NCI-H510A (cell line): ENCODE data around the gene PHACTR1.

Experiments
- DNase-seq: peaks from one replicate; lab custom pipeline; 2025; lab: John Stamatoyannopoulos, UW

The PHACTR1 gene

DNA sequence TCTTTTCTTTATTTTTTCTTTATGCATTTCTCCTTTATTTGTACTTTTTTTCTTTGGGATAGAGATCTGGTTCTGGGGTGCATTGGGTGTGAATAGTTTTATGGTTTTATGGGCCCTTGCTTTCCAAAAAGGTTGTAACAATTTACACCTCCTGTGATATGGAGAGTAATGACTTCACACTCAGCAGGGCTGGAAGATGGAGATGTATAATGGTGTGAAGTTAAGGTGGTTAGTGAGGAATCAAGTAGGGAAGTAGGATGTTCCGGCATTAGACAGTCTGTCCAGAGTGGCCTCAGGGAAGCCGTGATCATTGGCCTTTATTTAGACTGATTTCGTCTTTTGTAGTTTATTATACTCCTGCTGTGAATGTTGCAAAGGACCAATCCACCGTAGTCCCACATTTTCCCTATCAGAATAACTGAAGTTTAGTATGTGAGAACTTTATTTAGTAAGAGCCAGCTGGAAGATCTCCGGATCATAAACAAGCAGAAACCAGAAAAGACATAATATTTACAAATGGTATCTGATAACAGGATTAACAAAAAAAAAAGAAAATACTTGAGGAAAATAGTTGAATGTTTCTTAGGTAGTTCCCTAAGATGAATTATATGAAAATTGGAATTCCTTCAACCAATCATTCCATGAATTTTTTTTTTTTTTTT, 356.2 kb downstream of the PHACTR1 start:
- no peak for DNase-seq

DNA sequence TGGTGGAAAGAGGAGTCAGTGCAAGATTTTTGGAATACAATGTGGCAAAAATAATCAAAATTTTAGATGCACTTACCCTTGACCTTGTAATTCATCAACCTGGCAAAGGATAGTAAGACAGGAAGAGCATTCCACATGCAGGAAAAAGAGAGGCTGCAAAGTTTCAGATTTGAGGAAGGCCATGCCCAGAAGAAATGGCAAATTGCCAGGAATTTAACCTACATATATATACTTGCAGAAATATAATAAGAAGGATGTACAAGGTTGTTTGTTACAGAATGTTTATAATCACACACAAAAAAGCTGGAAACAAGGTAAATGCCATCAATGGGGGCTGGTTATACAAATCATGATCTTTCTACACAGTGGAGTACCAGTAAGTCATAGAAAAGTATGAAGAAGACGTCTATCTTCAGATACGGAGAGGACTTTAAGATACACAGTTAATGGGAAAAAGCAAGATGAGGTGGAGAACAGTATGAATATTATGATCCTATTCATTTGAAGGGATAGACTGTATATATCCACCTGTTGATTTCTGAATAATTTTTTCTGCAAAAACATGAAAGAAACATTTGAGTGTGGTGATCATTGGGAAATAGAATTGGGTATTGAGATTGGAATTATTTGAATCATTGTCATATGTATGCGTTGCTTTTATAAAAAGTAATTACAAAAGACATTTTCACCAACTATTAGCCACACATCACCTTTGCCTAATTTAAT, 358.0 kb downstream of the PHACTR1 start:
- DNase-seq: no peak

DNA sequence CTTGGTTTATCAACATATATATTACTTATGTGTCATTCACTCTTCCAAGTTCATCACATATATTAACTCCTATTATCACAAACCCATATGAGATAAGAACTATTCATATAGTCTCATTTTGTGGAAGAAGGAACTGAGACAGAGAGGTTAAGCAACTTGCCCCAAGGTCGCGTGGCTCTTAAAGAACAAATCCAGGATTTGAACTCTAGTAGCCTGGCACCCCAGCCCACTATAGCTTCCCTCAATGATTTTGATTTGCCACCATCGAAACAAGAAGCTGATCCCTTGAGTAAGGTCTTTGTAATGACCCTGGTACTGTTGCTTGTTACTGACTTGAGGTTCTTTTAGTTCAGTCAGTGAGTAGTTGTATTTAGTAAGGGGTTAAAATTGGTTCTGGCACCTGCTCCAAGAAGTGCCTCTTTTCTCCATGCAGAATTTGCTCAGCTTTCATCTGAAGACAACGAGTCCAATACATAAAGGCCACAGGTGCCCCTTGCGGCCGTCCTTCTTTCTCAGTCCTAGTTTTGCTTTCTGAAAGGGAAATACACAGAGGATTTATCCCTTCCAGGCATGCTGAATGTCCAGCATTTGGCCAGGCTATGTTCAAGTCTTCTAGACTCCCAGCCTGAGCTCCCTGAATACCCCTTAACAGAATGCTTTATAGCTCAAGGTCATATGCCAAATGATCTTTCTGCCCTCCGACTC, 358.7 kb downstream of the PHACTR1 start:
- DNase-seq: no peak

DNA sequence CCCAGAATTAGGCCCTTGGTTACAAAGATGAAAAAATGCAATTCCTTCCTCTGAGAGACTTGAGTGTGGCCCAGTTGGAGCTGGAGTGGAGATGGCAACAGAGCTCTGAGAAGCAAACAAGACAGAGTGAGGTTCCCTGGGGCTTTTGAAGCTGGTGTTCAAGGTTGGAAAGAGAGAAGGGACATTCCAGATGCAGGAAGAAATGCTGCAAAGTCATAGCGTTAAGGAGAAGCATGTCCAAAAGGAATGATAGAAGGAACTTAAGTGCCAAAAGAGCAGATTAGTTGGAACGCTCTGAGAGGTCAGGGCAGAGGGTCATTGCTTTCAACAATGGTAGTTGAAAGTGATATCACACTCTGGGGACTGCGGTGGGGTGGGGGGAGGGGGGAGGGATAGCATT, 360.0 kb downstream of the PHACTR1 start:
- no peak for DNase-seq

DNA sequence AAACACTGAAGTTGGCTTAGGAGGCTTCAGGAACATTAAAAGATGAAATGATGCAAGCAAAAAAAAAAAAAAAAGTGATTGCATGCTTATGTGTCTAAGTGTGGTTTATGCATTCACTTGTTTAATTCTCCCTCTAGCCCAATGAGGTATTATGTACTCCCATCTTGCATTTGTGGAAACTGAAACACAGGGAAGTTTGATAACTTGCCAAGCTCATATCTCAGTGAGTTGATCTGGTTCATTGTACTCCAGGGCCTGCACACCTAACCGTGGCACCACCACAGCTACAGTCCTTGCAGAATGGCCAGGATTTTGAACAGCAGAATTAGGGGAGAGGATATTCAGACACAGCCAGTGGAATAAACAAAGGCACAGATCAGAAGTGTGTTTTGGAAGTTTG, 360.6 kb downstream of the PHACTR1 start:
- no peak for DNase-seq

DNA sequence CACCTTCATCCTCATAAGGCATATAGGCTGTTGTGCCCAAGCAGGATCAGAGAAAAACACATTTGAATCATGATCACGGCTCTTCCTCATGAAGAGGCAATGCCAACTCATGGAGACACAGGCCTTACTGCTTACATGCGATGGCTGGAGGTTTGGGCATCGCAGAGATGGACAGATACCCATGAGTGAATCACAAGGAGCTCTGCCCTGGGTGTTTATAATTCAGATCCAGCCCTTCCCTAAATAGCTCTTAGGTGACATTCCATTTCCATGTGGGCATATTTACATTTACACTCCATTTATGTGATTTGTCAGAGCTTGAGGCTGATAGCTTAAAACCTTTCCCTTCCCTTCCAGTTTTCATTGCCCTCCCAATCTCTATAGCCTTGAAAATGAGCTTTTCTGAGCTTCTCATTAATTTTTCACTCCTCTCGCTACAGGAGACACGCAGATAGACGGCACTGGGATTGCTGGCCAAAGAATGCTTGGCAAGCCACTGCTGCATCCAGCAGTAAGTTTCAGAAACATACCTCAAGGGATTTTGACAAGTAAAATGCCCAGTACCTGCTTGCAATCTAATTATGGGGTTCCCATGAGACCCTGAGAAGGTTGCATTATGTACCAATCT, 362.6 kb downstream of the PHACTR1 start:
- no peak for DNase-seq

DNA sequence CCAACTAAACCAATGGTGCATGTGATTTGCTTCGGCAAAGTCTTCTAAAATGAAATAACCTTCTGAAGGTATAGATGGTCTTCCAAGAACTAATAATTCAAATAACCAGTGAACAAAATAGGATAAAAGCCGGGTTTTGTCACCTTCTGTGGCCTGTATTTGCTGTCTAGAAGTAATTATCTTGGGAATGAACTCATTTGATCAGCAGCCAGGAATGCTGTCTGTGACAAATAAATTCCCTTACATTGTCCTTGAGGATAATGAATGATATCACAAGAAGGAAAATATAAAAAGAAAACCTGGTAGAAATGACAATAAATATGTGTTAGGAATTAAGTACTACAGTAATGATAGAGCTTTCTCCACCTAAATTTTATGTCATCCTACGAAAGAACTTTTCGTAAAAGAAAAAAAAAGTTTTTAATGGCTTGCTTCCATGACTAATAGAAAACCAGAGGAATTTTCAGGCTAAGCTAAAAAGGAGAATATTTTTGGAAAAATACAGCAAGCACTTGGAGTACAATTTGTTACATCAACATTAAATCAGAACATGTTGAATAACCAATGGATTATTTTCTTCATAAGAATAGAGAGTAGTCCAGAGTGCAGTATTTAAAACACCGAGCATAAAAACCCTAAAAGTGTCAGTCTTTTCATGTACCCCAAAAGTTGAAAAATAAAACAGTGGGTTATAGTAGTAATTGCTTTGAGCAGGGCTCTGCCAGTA, 364.1 kb downstream of the PHACTR1 start:
- no peak for DNase-seq

DNA sequence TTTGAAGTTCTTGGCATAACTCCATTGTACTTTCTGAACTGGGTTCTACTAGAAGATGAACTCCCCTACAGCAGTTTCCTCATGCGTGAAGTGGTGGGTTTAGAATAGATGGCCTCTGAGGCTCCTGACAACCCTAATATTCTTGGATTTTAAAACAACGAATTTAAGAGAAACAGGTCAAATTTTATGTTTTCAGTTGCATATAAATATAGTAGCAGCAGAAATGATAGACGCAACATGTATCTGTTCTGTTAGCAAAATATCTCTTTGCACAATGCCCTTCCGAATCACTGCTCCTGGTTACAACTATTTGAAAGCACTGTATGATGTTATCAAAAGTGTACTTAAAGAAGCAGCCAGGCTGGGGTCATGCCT, 364.6 kb downstream of the PHACTR1 start:
- no peak for DNase-seq

DNA sequence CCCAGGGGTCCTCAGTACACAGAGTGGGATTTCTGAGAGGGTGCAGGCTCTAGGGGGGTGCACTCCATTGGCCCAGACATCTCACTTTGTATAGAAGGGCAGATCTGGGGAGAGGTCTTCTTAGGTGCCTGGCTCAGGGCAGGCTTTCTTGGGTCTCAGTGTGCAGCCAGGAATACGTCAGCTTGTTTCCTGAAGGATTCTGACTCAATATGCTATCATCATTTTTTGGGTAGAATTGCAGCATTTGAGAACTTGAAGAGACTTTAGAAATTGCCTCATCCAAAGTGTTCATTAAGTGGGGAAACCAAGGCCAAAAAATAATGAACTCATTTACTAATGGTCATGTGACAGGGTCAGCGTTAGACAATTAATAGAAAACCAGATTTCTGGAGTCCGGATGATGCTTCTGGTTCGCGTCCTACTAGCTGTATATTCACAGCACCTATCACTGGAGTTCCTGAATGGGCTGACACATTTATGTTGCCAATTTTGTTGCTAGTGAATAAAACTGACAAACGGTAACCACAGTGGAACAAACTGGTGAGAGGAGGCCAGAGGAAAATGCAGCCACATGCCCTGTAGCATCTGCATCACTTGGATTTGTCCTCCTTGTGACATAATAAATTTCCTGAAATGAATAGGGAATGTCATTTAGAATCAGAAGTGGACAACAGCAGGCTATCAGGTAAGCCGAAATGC, 372.9 kb downstream of the PHACTR1 start:
- no peak for DNase-seq

DNA sequence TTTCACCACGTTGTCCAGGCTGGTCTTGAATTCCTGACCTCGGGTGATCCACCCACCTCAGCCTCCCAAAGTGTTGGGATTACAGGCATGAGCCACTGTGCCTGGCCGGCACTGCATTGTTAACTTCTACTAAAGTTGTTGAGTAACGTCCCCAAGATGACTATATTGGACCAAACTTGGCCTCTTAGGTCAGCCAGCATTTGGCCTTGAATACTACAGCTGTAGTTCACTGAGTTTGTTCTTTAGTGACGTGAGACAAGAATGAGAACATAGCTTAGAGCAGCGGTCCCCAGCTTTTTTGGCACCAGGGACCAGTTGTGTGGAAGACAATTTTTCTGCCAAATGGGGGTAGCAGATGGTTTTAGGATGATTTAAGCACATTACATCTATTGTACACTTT, 374.6 kb downstream of the PHACTR1 start:
- DNase-seq: no peak

DNA sequence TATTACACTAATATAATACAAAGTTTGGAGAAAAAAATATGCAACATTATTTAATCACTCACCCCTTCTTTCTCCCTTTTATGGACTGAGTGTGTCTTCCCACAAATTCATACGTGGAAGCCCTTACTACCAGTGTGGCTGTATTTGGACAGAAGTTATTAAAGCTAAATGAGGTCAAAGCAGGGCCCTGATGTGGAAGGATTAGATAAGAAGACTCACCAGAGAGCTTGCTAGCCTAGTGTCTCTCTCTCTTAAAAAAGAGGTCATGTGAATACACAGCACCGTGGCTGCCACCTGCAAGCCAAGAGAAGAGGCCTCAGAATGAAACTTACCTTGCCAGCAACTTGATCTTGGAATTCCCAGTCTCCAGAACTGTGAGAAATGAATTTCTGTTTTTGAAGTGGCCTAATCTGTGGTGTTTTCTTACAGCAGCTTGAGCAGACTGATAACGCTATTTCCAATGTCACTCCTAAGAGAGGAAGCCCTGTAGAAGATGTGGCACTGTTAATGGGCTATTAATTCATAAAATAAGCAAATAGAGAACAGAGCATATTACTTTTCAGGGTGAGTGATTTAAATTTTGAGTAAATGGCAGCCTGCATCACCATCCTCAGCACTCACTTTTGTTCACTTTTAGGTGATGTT, 378.3 kb downstream of the PHACTR1 start:
- no peak for DNase-seq

DNA sequence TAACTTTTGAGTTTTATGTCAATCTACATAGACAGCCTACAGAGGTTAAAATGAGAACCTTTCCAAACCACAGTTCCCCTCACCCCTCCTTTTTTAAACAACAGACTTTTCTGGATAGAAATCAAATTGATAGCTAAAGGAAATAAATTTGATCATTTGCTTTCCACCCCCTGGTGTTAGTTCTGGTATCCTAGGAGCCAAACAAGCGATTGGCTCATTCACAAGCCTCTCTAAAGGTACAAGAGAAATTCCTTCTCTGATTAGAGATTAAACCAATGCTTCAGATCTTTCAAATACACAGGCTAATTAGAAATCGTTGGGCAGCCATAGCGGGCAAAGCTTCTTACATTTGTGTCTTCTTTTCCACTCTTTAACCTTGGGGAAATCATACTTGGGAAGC, 379.5 kb downstream of the PHACTR1 start:
- DNase-seq: no peak

DNA sequence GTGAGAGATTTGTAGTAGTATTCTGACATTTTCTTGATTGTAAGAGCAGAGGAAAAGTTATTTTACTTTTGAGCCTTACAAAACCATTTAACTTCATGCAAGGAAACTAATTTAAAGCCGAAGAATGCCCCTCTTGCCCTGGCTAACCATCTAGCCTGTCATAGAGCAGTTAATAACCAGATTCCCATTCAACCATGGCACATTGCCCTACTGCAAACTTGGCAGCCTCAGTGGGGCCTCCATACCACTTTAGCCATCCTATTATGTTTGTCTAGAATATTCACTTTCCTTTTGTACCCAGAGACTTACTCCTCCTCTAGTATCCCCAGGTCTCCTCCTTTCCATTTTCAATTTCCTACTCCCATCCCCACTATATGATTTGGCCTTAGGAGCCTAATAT, 380.9 kb downstream of the PHACTR1 start:
- DNase-seq: no peak

DNA sequence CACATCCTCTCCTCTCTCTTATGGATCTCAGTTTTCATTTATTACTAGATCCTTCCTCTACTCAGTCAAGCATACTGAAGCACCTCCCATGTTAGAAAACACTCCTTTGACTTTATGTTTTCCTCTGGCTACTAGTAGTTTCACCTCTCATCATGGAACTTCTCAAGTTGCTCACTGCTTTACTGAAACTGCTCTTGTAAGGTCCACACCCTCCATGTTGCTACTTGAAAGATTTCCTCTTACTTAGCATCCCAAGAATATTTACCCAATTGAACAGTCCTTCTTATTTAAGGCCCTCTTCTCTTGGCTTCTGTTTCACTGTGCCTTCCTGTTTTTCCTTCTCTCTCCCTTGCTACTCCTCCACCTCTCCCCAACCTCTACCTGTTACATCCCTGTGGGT, 381.4 kb downstream of the PHACTR1 start:
- DNase-seq: no peak

DNA sequence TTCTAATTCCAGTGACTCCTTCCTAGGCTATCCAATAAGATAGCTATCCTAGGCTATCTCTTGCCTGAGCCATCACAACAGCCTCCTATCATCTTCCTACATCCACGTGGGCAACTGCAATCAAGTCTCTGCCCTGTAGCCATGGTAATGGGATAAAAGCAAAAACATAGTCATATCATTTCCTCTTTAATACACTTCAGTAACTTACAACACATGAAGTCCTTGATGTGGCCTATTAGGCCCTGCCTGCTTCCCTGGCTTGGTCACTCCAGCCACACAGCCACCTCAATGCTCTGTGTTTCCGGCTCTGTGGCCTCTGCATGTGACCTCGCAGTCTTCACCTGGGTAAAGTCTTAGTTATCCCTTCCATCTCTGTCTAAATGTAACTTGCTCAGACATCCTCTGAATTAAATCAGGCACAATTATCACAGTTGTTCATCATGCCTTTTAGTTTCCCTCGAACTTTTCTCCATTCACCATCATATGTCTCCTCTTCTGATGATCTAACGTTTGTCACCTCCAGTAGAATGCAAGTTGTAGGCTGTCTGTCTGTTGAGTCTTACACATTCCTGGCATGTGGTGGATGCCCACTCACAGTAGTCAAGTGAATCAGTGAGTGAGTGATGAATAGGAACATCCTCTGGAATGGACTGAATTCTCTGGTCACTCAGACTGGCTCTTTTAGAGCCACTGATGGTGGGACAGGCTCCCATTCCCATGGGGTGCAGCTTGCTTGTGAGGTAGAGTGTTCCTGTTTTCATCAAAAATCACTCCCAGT, 382.4 kb downstream of the PHACTR1 start:
- no peak for DNase-seq

DNA sequence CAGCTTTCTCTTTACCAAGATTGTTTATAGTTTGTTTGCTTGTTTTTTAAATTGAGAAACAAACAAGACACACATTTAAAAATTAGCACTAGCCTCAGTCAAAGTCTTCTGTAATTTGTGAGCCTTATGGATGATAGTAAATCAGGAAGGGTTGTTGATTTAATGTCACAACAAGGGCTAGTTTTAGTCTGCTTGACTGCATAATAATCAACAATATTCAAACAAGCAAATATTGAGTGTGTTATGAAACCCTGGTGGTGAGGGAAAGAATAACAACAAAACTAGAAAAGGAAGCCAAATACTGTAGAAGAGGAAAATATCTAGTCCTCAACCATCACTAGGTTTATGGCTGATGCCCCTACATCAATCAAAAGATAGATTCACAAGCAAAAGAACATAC, 383.2 kb downstream of the PHACTR1 start:
- DNase-seq: no peak

DNA sequence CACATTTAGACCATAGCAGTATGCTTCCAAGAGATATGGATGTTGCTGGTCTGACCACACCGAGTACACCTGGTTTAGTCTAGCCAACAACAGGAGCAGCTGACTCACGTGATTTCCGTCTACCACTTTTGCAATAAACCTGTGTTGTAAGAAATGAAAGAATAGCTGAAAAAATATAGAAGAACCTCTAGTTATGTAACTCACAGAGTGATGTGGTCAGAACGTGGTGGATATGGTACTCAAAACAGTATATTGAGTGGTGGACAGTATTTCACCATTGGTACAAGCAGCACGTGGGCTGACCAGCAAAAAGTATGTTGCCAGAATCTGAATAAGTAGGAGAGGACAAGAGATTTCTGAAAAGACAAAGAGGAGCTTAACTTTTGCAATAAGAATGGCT, 384.8 kb downstream of the PHACTR1 start:
- DNase-seq: no peak

DNA sequence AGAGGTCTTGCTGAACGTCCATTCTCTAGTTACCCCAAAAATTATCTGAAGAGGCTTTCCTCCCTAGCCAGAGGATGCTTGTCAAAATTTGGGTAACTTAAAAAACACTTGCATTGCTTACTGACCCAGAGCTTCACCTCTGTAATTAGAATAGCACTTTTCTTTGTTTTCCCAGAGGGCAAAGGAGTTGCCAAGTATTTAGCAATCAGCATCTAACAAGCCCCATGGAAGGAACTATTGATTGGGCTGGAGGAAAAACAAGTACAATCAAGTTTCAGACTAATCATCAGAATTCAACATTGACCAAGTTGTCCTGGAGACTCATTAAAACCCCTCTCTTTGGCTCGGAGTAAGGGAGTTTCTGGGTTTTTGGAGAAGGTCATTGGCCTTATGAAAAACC, 385.4 kb downstream of the PHACTR1 start:
- DNase-seq: no peak

DNA sequence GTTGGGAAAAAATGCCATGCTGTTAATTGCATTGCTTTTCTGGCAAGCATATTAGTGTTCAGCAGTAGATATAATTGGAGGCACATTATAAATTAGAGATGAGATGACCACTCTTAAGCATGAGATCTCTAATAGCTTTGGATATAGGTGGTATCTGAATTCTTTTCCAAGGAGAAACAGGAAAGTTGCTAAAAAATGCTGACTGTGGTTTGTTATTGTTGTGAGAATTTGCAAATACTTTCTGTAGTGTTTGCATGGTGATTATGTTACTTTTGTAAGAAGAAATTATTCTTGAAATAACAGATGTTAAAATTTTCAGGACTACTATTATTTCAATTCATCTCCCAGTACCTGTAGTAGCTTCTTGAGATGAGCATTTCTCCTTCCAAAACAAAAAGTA, 386.6 kb downstream of the PHACTR1 start:
- no peak for DNase-seq

DNA sequence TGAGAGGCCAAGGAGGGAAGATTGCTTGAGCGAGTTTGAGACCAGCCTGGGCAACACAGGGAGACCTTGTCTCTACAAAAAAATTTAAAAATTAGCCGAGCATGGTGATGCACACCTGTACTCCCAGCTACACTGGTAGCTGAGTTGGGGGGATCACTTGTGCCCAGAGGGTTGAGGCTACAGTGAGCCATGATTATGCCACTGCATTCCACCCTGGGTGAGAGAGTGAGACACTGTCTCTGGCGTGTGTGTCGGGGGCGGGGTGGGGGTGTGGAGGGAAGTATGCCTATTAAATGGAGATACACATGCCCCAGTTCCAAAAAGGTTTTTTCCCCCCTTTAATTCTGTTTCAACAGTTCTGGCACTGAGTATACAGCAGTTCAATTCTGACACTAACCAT, 388.6 kb downstream of the PHACTR1 start:
- DNase-seq: no peak
